BLaER1 treated with 17β-estradiol and CSF1 and Interleukin-3, amounts not matched to agents 10 nM and 100 nM (cell line): ENCODE measurements around the gene CLCA1.

Experiments
- H3K27ac ChIP-seq, 11 experiments: shearing (Covaris generic); formaldehyde crosslinking; 2 replicates each; pipeline ENCODE4 v1.8.1; 2022
- H3K27me3 ChIP-seq, 11 experiments: shearing (Covaris generic); formaldehyde crosslinking; 2 replicates each; pipeline ENCODE4 v1.8.1; 2022
- H3K36me3 ChIP-seq, 11 experiments: shearing (Covaris generic); formaldehyde crosslinking; 2 replicates each; pipeline ENCODE4 v1.8.1; 2022
- H3K4me1 ChIP-seq, 10 experiments: shearing (Covaris generic); formaldehyde crosslinking; 2 replicates each; pipeline ENCODE4 v1.8.1; 2022
- H3K4me2 ChIP-seq, 11 experiments: shearing (Covaris generic); formaldehyde crosslinking; 2 replicates each; pipeline ENCODE4 v1.8.1; 2022
- H3K4me3 ChIP-seq, 10 experiments: shearing (Covaris generic); formaldehyde crosslinking; 2 replicates each; pipeline ENCODE4 v1.8.1; 2022
- H3K9ac ChIP-seq, 11 experiments: shearing (Covaris generic); formaldehyde crosslinking; 2 replicates each; pipeline ENCODE4 v1.8.1; 2022
- H3K9me3 ChIP-seq, 11 experiments: shearing (Covaris generic); formaldehyde crosslinking; replicated peaks in 1 of 11; 2 replicates each; pipeline ENCODE4 v1.8.1; 2022
- H4K20me1 ChIP-seq, 11 experiments: shearing (Covaris generic); formaldehyde crosslinking; 2 replicates each; pipeline ENCODE4 v1.8.1; 2022
- Cebpa-rat ChIP-seq, 11 experiments: shearing (Covaris generic); IDR thresholded peaks; 2 replicates each; pipeline ENCODE4 v1.8.1; 2022

CLCA1 gene

GRCh38 chr1:86430376-86430775 lies 38.4 kb upstream of the CLCA1 start:
- H4K20me1 ChIP-seq, result no peaks in the 10 kb centered on the region
- no peaks in the 10 kb centered on the region for H3K36me3 ChIP-seq
- peak overlapping the region; percentile 10 to 95 (median 89); a peak in 20 of 22 replicates for H3K27ac ChIP-seq
- H3K4me3 ChIP-seq, result peak overlapping the region in 7 of 10 experiments; percentile 1 to 31 (median 18); a peak in 7 of 20 replicates
- H3K9ac ChIP-seq, result peak overlapping the region in 10 of 11 experiments; percentile 5 to 82 (median 72); a peak in 18 of 22 replicates
- H3K4me2 ChIP-seq, result peak overlapping the region; percentile 28 to 89 (median 75)
- no peaks in the 10 kb centered on the region for H3K27me3 ChIP-seq
- H3K4me1 ChIP-seq, result peaks cover 18 to 94% (median 56%) of the 10 kb centered on the region in 10 experiments
- H3K9me3 ChIP-seq, result no peaks in the 10 kb centered on the region; a peak in 1 of 22 replicates
- no peak for TF ChIP-seq Cebpa-rat (IDR thresholded peaks at IDR 0.05)

GRCh38 chr1:86434059-86434458 lies 34.7 kb upstream of the CLCA1 start:
- 0 out of 22 replicates have a peak, but pooled peaks cover 0 to 4% (median 0%) of the 10 kb centered on the region in 11 experiments for H3K9me3 ChIP-seq
- H3K4me1 ChIP-seq, result peaks cover 25 to 75% (median 63%) of the 10 kb centered on the region in 10 experiments
- H3K4me3 ChIP-seq, result no peak overlapping the region
- TF ChIP-seq Cebpa-rat (IDR thresholded peaks at IDR 0.05), result no peak
- H3K27me3 ChIP-seq, result no peaks in the 10 kb centered on the region
- H3K9ac ChIP-seq, result no peak overlapping the region
- no peak overlapping the region for H3K27ac ChIP-seq
- H3K36me3 ChIP-seq, result no peaks in the 10 kb centered on the region
- H3K4me2 ChIP-seq, result peak overlapping the region in 6 of 11 experiments; percentile 11 to 89 (median 62); a peak in 8 of 22 replicates
- no peaks in the 10 kb centered on the region for H4K20me1 ChIP-seq

- H3K9me3 ChIP-seq, result 0 out of 22 replicates have a peak, but pooled peaks cover 0 to 4% (median 0%) of the 10 kb centered on the region in 11 experiments
Measured at GRCh38 chr1:86435327-86435726, 33.4 kb upstream of the CLCA1 start.

GRCh38 chr1:86436041-86436440 lies 32.7 kb upstream of the CLCA1 start:
- no peak for TF ChIP-seq Cebpa-rat (IDR thresholded peaks at IDR 0.05)
- Histone ChIP-seq H3K4me3 (no peak overlapping the region), H4K20me1 (no peaks in the 10 kb centered on the region), H3K9me3 (0 out of 22 replicates have a peak, but pooled peaks cover 0 to 4% (median 0%) of the 10 kb centered on the region in 11 experiments), H3K27ac (peak overlapping the region in 6 of 11 experiments; percentile 26 to 55 (median 48); a peak in 10 of 22 replicates), H3K9ac (no peak overlapping the region), H3K27me3 (no peaks in the 10 kb centered on the region), H3K4me1 (peaks cover 9 to 60% (median 45%) of the 10 kb centered on the region in 10 experiments), H3K36me3 (no peaks in the 10 kb centered on the region), H3K4me2 (peak overlapping the region; percentile 21 to 70 (median 46); a peak in 21 of 22 replicates)

More at GRCh38 chr1:86435327-86435726, 33.4 kb upstream of the CLCA1 start:
- Histone ChIP-seq H3K4me2 (peak overlapping the region in 7 of 11 experiments; percentile 46 to 68 (median 61); a peak in 14 of 22 replicates), H3K4me3 (no peak overlapping the region), H3K9ac (no peak overlapping the region), H3K27ac (peak overlapping the region in 2 of 11 experiments; percentile 2 to 52; a peak in 2 of 22 replicates), H3K4me1 (peaks cover 12 to 66% (median 53%) of the 10 kb centered on the region in 10 experiments), H3K27me3 (no peaks in the 10 kb centered on the region), H3K36me3 (no peaks in the 10 kb centered on the region), H4K20me1 (no peaks in the 10 kb centered on the region)
- no peak for TF ChIP-seq Cebpa-rat (IDR thresholded peaks at IDR 0.05)

- no peaks in the 10 kb centered on the region for H3K27me3 ChIP-seq
- H3K9ac ChIP-seq, result no peak overlapping the region
- H3K27ac ChIP-seq, result no peak overlapping the region; a peak in 1 of 22 replicates
- H3K36me3 ChIP-seq, result no peaks in the 10 kb centered on the region
- peak overlapping the region in 5 of 11 experiments; percentile 2 to 74 (median 63); a peak in 7 of 22 replicates for H3K4me2 ChIP-seq
- no peak for TF ChIP-seq Cebpa-rat (IDR thresholded peaks at IDR 0.05)
- no peaks in the 10 kb centered on the region for H4K20me1 ChIP-seq
- H3K4me1 ChIP-seq, result peaks cover under 1 to 25% (median 8%) of the 10 kb centered on the region in 10 experiments; a peak in 18 of 20 replicates
- H3K9me3 ChIP-seq, result 0 out of 22 replicates have a peak, but pooled peaks cover 0 to 4% (median 0%) of the 10 kb centered on the region in 11 experiments
- H3K4me3 ChIP-seq, result no peak overlapping the region
Measured at GRCh38 chr1:86441581-86441980, 27.1 kb upstream of the CLCA1 start.

GRCh38 chr1:86441997-86442396 lies 26.7 kb upstream of the CLCA1 start:
- no peaks in the 10 kb centered on the region for H3K36me3 ChIP-seq
- H3K9me3 ChIP-seq, result 0 out of 22 replicates have a peak, but pooled peaks cover 0 to 4% (median 0%) of the 10 kb centered on the region in 11 experiments
- peaks cover 0 to 28% (median 5%) of the 10 kb centered on the region in 10 experiments; a peak in 13 of 20 replicates for H3K4me1 ChIP-seq
- H4K20me1 ChIP-seq, result no peaks in the 10 kb centered on the region
- H3K27ac ChIP-seq, result no peak overlapping the region
- peak overlapping the region in 3 of 11 experiments; percentile 63 to 74 (median 64); a peak in 5 of 22 replicates for H3K4me2 ChIP-seq
- no peak overlapping the region for H3K4me3 ChIP-seq
- H3K9ac ChIP-seq, result no peak overlapping the region
- TF ChIP-seq Cebpa-rat (IDR thresholded peaks at IDR 0.05), result no peak
- no peaks in the 10 kb centered on the region for H3K27me3 ChIP-seq

- Histone ChIP-seq H3K9me3 (no peaks in the 10 kb centered on the region), H3K4me1 (peaks cover 0 to 54% (median 7%) of the 10 kb centered on the region in 10 experiments; a peak in 11 of 20 replicates), H3K4me2 (no peak overlapping the region; a peak in 2 of 22 replicates), H3K9ac (no peak overlapping the region), H3K36me3 (no peaks in the 10 kb centered on the region), H3K4me3 (no peak overlapping the region), H4K20me1 (no peaks in the 10 kb centered on the region), H3K27ac (no peak overlapping the region), H3K27me3 (no peaks in the 10 kb centered on the region)
- TF ChIP-seq Cebpa-rat (IDR thresholded peaks at IDR 0.05), result no peak
Measured at GRCh38 chr1:86445919-86446318, 22.8 kb upstream of the CLCA1 start.

- no peak overlapping the region for H3K9ac ChIP-seq
- H3K4me2 ChIP-seq, result peak overlapping the region in 2 of 11 experiments; percentile 17 to 36; a peak in 2 of 22 replicates
- no peak overlapping the region for H3K4me3 ChIP-seq
- TF ChIP-seq Cebpa-rat (IDR thresholded peaks at IDR 0.05), result no peak
- no peaks in the 10 kb centered on the region for H3K9me3 ChIP-seq
- no peak overlapping the region for H3K27ac ChIP-seq
- H3K4me1 ChIP-seq, result peaks cover 0 to 54% (median 3%) of the 10 kb centered on the region in 10 experiments; a peak in 10 of 20 replicates
- no peaks in the 10 kb centered on the region for H3K27me3 ChIP-seq
- H4K20me1 ChIP-seq, result no peaks in the 10 kb centered on the region
- no peaks in the 10 kb centered on the region for H3K36me3 ChIP-seq
Measured at GRCh38 chr1:86447198-86447790, 21.4 kb upstream of the CLCA1 start.

GRCh38 chr1:86448670-86449069 lies 20.1 kb upstream of the CLCA1 start:
- H3K4me3 ChIP-seq, result no peak overlapping the region
- TF ChIP-seq Cebpa-rat (IDR thresholded peaks at IDR 0.05), result no peak
- H3K27ac ChIP-seq, result no peak overlapping the region
- H4K20me1 ChIP-seq, result no peaks in the 10 kb centered on the region
- no peaks in the 10 kb centered on the region for H3K27me3 ChIP-seq
- no peaks in the 10 kb centered on the region for H3K9me3 ChIP-seq
- H3K9ac ChIP-seq, result no peak overlapping the region
- no peaks in the 10 kb centered on the region for H3K36me3 ChIP-seq
- peaks cover 0 to 60% (median 3%) of the 10 kb centered on the region in 10 experiments; a peak in 10 of 20 replicates for H3K4me1 ChIP-seq
- H3K4me2 ChIP-seq, result no peak overlapping the region; a peak in 1 of 22 replicates
